Measurements from ENCODE around the gene DYNC1H1. TPM values are rescaled to one million over a fixed set of nuclear protein-coding genes. Genes with fewer than 3 reads are reported as not detected.
A peak's percentile ranks its signal among the peaks of the same experiment; 100 is the strongest.

DYNC1H1 gene
- total RNA-seq, 1 experiment from 2014 or later = 361 TPM

GRCh38 chr14:102015771-102016170 is 51.4 kb downstream of the DYNC1H1 start:
- Histone ChIP-seq H3K4me3 (replicated peaks in 1 of 2; ENCODE audit: low read depth in 1 of 2, low read length in 2 of 2) (no peak overlapping the region), H3K36me3 (ENCODE audit: control insufficient read depth in 1 of 2, insufficient read depth in 2 of 2, low read length in 2 of 2) (peaks cover 71 to 80% of the 10 kb centered on the region in 2 experiments), H3K27ac (ENCODE audit: low read depth, low read length) (no peak overlapping the region), H3K9me2 (ENCODE audit: insufficient read depth) (no peaks in the 10 kb centered on the region), H3K79me2 (ENCODE audit: insufficient read depth, low read length) (no peaks in the 10 kb centered on the region), H3K27me3 (ENCODE audit: insufficient read depth, low read length) (no peaks in the 10 kb centered on the region), H3K4me2 (ENCODE audit: low read length) (no peak overlapping the region), H3K4me1 (ENCODE audit: control insufficient read depth in 1 of 2, insufficient read depth in 2 of 2, low read length in 2 of 2) (no peaks in the 10 kb centered on the region), H3K9me3 (ENCODE audit: control insufficient read depth in 1 of 2, insufficient read depth in 1 of 2, low read depth in 1 of 2, low read length in 2 of 2) (no peaks in the 10 kb centered on the region), H3K9ac (ENCODE audit: low read length) (no peak overlapping the region), H4K20me1 (ENCODE audit: insufficient read depth) (no peaks in the 10 kb centered on the region), H2AFZ (ENCODE audit: low read depth, low read length, poor library complexity, severe bottlenecking) (no peak overlapping the region)
- RAD21 ChIA-PET (ENCODE audit: low non-redundant PET in 1 of 2, low total read pairs in 2 of 2, uncharacterized antibody in 2 of 2, unreplicated experiment in 2 of 2) = no interaction called here
- ATAC-seq = no peak
- TF ChIP-seq ZNF274 (IDR thresholded peaks at IDR 0.05; ENCODE audit: low read depth, low read length) (no peak), MAX (IDR thresholded peaks at IDR 0.05) (no peak)
- no TSS peak for BruUV-seq (replicated peaks)
- CTCF ChIA-PET = no interaction called here
- POLR2A ChIA-PET = no interaction called here
- no peak for DNase-seq (ENCODE audit: low read depth, low spot score)
- intact Hi-C loops (cut with micrococcal nuclease) = no loop called here

- H3K27ac ChIP-seq (ENCODE audit: low read depth, low read length) = no peak overlapping the region
- ChIA-PET RAD21 (ENCODE audit: low non-redundant PET in 1 of 2, low total read pairs in 2 of 2, uncharacterized antibody in 2 of 2, unreplicated experiment in 2 of 2) (no interaction called here), POLR2A (no interaction called here), CTCF (no interaction called here)
- intact Hi-C loops (cut with micrococcal nuclease) = no loop called here
- no peaks in the 10 kb centered on the region for H3K79me2 ChIP-seq (ENCODE audit: insufficient read depth, low read length)
- H3K4me1 ChIP-seq (ENCODE audit: control insufficient read depth in 1 of 2, insufficient read depth in 2 of 2, low read length in 2 of 2) = no peaks in the 10 kb centered on the region
- no peak overlapping the region for H3K4me2 ChIP-seq (ENCODE audit: low read length)
- H3K9me2 ChIP-seq (ENCODE audit: insufficient read depth) = no peaks in the 10 kb centered on the region
- TSS peak; percentile 38 for BruUV-seq (replicated peaks)
- no peak overlapping the region for H2AFZ ChIP-seq (ENCODE audit: low read depth, low read length, poor library complexity, severe bottlenecking)
- no peak for DNase-seq (ENCODE audit: low read depth, low spot score)
- ATAC-seq = no peak
- H4K20me1 ChIP-seq (ENCODE audit: insufficient read depth) = no peaks in the 10 kb centered on the region
- H3K27me3 ChIP-seq (ENCODE audit: insufficient read depth, low read length) = no peaks in the 10 kb centered on the region
- no peaks in the 10 kb centered on the region for H3K9me3 ChIP-seq (ENCODE audit: control insufficient read depth in 1 of 2, insufficient read depth in 1 of 2, low read depth in 1 of 2, low read length in 2 of 2)
- no peak overlapping the region for H3K9ac ChIP-seq (ENCODE audit: low read length)
- no peak overlapping the region for H3K4me3 ChIP-seq (replicated peaks in 1 of 2; ENCODE audit: low read depth in 1 of 2, low read length in 2 of 2)
- peaks cover 71 to 76% of the 10 kb centered on the region in 2 experiments for H3K36me3 ChIP-seq (ENCODE audit: control insufficient read depth in 1 of 2, insufficient read depth in 2 of 2, low read length in 2 of 2)
- no peak for TF ChIP-seq CTCF (IDR thresholded peaks at IDR 0.05 in 2 of 3, conservative IDR thresholded peaks at IDR 0.05 in 1 of 3; ENCODE audit: borderline replicate concordance in 1 of 3, insufficient read depth in 1 of 3, low read depth in 2 of 3, low read length in 2 of 3)
- no peak for TF ChIP-seq EGR1 (IDR thresholded peaks at IDR 0.05; ENCODE audit: low read depth)
- no peak for TF ChIP-seq SIN3A (IDR thresholded peaks at IDR 0.05; ENCODE audit: low read depth)
- TF ChIP-seq EZH2phosphoT487 (IDR thresholded peaks at IDR 0.05; ENCODE audit: borderline replicate concordance) = no peak
- no peak for TF ChIP-seq CEBPB (IDR thresholded peaks at IDR 0.05; ENCODE audit: low read depth)
- no peak for TF ChIP-seq MAX (IDR thresholded peaks at IDR 0.05)
- TF ChIP-seq CBX3 (IDR thresholded peaks at IDR 0.05; ENCODE audit: low read depth) = no peak
- no peak for TF ChIP-seq REST (IDR thresholded peaks at IDR 0.05; ENCODE audit: low read depth)
- no peak for TF ChIP-seq JUND (IDR thresholded peaks at IDR 0.05)
- TF ChIP-seq SRF (IDR thresholded peaks at IDR 0.05; ENCODE audit: low read depth) = no peak
- no peak for TF ChIP-seq POLR2AphosphoS5 (IDR thresholded peaks at IDR 0.05; ENCODE audit: low read depth, low read length)
- TF ChIP-seq ATF3 (IDR thresholded peaks at IDR 0.05) = no peak
- TF ChIP-seq SP1 (IDR thresholded peaks at IDR 0.05; ENCODE audit: low read depth) = no peak
- TF ChIP-seq YY1 (IDR thresholded peaks at IDR 0.05; ENCODE audit: extremely low read depth, insufficient replicate concordance, low read depth, low read length) = no peak
Observed at GRCh38 chr14:102016420-102017090, 52.2 kb downstream of the DYNC1H1 start.

All from HCT116 (cell line).